ENCODE measurements around the gene MFAP1.
"Not testable (repeated sequence)": the region's sequence is repeated elsewhere in the genome, so short reads cannot be mapped to it uniquely, and the experiment has no call there.

Gene MFAP1

GRCh38 chr15:43821505-43821904 is 3.0 kb downstream of the MFAP1 start:
- no peak for DNase-seq (ENCODE audit: low spot score)

DNA sequence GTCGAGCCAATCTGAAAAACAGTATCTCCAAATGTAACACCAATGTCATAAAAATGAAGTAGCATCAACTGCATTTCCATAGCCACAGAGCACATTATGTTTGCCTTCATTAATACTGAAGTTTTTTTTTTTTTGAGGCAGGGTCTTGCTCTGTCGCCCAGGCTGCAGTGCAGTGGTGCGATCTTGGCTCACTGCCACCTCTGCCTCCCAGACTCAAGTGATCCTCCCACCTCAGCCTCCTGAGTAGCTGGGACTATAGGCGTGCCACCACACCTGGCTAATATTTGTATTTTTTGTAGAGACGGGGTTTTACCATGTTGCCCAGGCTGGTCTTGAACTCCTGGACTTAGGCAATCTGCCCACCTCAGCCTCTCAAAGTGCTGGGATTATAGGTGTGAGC is 9.4 kb downstream of the MFAP1 start:
- not testable (repeated sequence) for DNase-seq (ENCODE audit: low spot score)

- DNase-seq (ENCODE audit: low spot score): no peak
Measured at GRCh38 chr15:43808960-43809678, 15.4 kb downstream of the MFAP1 start.

- no peak for DNase-seq (ENCODE audit: low spot score)
Measured at GRCh38 chr15:43808435-43808950, 16.0 kb downstream of the MFAP1 start.

DNA sequence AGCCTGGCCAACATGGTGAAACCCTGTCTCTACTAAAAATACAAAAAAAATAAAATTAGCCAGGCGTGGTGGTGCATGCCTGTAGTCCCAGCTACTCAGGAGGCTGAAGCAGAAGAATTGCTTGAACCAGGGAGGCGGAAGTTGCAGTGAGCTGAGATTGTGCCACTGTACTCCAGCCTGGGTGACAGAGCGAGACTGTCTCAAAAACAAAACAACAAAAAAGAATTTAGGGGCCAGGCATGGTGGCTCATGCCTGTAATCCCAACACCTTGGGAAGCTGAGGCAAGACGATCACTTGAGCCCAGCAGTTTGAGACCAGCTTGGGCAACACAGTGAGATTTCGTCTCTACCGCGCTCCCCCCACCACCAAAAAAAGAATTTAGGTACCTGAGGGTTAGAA is 21.8 kb downstream of the MFAP1 start:
- DNase-seq (ENCODE audit: low spot score): not testable (repeated sequence)

DNA sequence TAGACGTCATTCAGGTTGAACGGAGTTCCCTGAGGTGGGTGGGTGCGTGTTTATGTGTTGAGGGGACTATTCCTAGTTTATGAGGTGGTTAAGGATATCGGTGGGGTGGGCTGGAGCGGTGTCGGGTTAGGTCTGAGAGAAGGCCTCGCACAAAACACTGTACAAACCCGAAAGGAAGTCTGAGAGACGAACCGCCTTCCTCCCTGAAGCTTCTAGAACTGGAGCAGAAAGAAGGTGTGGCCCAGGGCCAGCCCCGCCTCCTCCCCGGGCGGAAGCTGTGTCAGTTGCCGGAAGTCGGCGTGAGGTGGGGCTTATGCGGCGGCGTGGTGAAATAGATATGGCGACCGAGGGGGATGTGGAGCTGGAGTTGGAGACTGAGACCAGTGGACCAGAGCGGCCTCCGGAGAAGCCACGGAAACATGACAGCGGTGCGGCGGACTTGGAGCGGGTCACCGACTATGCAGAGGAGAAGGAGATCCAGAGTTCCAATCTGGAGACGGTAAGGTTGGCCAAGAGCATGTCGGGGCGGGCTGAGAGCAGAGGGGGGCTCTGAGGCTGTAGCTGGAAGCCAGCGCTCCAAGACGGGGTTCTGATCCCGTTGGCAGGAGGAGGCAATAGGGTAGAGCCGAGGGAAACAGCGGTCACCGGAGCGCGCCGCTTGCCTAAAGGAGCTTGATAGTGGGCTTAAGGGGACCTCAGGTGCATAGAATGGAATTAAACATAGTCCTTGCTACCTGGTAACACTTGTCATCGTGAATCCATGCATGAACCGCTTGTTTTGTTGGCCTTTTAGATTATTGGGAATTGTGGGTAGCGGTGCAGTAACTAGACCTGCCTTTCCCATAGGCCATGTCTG is 24.0 kb downstream of the MFAP1 start, which contains the start of gene HYPK:
HYPK (plus strand) TSS at position 314 of the 856 bp plus-strand sequence; CDS start at position 338, 24 bp downstream.
- peak; percentile 94 for DNase-seq (ENCODE audit: low spot score)

GRCh38 chr15:43799945-43800285 is 24.6 kb downstream of the MFAP1 start, which contains the start of gene SERINC4:
Gene SERINC4 (minus strand): TSS chr15:43800220. CDS start chr15:43799986, 234 bp downstream.
- no peak for DNase-seq (ENCODE audit: low spot score)

GRCh38 chr15:43799209-43799944 is 25.1 kb downstream of the MFAP1 start:
- no peak for DNase-seq (ENCODE audit: low spot score)

GRCh38 chr15:43796566-43796965 is 27.9 kb downstream of the MFAP1 start:
- no peak for DNase-seq (ENCODE audit: low spot score)

DNA sequence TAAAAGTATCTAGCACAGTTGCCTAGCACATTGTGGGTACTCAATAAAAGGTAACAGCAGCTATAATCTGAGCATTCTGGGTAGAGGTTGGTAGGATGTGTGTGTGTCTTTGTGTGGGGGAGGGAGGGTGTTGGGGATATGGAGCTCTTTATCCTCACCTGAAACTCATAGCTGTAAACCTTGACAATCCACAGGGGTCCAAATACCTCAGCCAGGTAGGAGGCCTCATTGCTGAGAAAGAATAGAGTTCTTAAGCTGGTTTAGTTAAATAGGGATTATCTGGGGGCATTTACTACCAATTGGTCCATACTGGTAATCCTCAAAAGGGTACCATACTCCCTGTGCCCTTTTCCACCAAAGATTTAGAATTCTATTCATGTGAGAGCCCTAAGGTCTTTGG is 28.5 kb downstream of the MFAP1 start:
- DNase-seq (ENCODE audit: low spot score): no peak

- no peak for DNase-seq (ENCODE audit: low spot score)
Measured at GRCh38 chr15:43795197-43795596, 29.3 kb downstream of the MFAP1 start.

DNA sequence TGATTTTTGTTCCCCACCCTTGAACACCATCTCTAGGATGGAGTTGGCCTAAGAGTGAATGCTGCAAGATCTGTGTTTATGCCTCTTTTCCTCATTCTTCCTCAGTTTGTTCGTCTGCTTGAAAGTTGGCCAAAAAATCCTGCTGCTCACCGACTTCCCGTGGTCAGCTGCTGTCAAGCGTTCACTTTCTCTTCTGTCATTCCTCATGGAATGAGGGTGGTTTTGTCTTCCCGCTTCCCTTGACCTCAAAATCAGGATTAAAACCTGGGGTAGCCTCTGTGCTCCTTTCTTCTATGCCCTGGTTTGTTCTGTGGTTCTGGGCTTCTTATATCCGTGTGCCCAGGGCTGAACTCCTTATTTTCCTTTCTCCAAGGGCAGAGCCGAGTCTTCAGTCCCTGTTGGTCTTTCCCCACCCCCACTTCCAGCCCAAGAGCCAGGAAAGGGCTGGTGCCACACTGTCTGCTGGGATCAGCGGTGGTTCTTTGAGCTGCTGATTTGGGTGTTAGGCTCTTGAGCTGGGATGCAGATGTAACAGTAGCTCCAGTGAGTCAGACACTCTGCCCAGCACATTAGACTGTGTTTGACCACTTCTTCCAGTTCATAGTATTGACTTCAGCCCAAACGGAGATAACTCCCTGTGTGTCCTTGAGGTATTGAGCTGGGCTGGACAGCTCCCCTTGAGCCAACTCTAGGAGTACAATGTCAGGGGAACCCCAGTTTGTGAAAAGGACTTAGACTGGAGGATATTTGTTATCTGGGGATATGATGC is 30.0 kb downstream of the MFAP1 start:
- DNase-seq (ENCODE audit: low spot score): no peak

DNA sequence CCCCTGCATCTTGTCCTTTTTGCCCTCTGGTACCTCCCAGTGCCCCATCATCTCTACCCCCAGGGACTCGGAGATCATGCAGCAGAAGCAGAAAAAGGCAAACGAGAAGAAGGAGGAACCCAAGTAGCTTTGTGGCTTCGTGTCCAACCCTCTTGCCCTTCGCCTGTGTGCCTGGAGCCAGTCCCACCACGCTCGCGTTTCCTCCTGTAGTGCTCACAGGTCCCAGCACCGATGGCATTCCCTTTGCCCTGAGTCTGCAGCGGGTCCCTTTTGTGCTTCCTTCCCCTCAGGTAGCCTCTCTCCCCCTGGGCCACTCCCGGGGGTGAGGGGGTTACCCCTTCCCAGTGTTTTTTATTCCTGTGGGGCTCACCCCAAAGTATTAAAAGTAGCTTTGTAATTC is 30.8 kb downstream of the MFAP1 start:
- DNase-seq (ENCODE audit: low spot score): no peak

DNA sequence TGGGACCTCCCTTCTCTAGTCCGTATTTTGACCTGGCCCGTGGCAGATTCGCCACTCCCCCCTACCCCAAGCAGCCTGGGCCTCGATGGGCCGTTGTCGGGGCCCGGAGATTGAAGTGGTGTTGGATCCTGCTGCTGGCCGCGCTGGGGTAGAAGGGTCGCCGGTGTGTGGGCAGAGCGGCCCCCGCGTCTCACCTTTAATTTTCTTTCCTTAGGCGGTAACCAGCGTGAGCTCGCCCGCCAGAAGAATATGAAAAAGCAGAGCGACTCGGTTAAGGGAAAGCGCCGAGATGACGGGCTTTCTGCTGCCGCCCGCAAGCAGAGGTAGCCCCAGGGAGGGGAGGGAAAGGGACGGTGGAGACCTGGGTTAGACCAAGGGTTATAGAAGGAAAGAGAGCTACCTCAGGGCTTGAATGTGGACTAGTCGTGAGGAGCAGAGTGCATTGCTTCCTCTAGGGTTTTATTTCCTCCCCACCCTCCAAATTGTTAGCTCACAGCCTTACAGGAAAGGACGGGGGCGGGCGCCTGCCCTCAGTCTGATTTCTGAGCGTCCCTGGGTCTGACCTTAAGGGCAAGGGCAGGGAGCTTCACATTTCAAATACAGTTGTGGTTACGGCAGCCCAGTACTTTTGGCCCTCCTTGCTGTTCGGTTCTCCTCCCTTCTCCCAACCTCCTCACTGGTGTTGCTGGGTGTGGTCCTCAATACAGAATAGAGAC is 31.6 kb downstream of the MFAP1 start:
- DNase-seq (ENCODE audit: low spot score): no peak

DNA sequence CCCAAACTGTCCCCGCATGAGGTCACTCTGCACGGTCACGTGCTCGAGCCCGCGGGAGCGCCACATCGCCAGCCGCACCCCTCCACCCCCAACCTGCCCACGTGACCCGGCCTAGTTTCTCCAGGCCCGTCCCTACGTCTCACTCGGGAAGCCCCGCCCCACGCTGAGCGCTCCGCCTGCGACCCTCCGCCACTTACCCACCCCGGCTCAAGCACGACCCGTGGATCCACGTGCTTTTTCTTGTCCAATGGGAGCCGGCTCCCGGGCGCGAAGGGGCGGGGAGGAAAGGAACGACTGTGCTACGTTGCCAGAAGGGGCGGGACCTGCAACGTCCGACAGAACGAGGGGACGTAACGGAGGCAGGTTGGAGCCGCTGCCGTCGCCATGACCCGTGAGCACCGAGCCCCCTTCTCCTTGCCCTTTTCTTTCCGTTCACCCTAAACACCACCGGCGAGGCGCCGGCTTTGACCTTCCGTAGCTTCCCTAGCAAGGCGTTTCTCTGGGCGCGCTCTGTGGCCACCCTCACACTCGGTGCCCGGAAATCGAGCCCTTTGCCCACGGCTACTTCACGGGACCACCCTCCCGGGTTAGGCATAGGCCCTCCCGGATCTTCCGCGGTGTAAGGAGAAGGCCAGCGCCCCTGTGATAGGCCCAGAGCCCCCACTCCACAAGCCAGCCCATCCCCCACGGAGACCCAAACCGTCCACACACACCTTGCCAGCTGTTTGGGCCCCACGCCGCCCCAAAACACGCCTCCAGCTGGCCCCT is 32.3 kb downstream of the MFAP1 start, which contains the start of gene SERF2:
SERF2 (plus strand) TSS at position 328 of the 768 bp plus-strand sequence; CDS start at position 385, 57 bp downstream.
- peak; percentile 100 for DNase-seq (ENCODE audit: low spot score)

GRCh38 chr15:43789409-43789808 is 35.1 kb downstream of the MFAP1 start:
- DNase-seq (ENCODE audit: low spot score): no peak

- no peak for DNase-seq (ENCODE audit: low spot score)
Measured at GRCh38 chr15:43779016-43779415, 45.5 kb downstream of the MFAP1 start.

DNA sequence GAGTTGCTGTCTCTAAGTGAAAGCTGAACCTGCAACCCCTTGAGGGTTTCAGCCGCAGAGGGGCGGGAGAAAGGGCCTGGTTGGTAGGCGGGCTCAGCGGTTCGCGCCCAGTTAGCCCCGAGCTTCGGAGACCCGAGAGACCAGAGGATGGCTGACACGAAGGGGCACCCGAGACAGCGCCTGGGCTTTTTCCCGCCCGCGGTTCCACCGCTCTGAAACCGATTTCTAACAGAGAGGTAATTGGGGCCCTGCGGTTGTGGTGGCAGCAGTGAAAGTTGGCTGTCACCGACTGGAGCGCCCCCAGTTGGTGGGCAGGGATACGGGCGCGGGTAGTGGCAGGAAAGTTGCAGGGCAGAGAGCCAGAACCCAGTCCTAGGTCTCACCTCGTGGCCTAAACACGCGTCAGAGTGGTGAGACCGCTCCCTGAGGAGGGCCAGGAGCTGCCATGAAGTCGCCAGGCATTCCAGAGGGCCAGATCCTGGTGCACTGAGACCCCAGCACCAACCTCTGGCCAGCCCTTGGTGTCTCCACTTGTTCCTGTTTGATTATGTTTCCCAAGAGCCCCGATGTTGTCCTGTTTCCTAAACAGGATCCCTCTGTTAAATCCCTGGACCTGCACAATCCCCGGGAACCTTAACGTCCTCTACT is 47.1 kb downstream of the MFAP1 start:
- DNase-seq (ENCODE audit: low spot score): no peak

DNA sequence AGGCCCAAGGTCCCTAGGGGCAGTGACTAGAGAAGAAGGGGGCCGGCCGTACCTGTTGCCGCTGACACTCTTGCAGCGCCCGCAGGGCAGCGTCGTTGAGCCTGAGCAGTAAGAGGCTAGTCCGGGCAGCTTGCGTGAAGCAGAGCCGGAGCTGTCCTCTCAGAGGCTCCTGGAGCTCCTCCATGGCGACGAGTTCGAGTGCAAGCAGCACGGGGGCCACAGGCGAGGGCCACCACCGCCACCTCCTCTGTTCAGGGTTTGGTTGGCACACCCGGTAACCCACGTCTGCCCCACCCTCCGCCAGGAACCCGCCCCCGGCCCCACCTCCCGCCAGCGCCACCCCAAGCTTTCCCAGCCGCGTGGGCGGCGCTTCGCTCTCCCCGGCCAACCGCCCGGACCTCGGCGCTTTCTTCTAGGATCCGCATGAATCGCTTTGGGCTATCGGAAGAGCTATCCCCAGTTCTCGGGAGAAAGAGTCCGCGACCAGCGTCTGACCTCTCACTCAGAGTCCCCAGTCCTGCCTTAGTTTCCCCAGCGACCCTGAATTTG is 47.7 kb downstream of the MFAP1 start, which contains the start of gene ELL3:
ELL3 (minus strand) TSS at position 249 of the 549 bp plus-strand sequence; CDS start at position 184, 65 bp downstream.
- DNase-seq (ENCODE audit: low spot score): no peak

All from putamen (tissue), 1 donor.